Muscle of leg (tissue), 11 donors: ENCODE results near the gene RAP1A. TPM values are rescaled to one million over a fixed set of nuclear protein-coding genes. Genes with fewer than 3 reads are reported as not detected.
"Not testable (repeated sequence)": the region's sequence is repeated elsewhere in the genome, so short reads cannot be mapped to it uniquely, and the experiment has no call there.

Source experiments
- DNase-seq: peaks from one replicate; pipeline ENCODE4 v3.0.0; 2013
- H3K27ac ChIP-seq: one replicate; pipeline ENCODE4 v1.5.1; 2013; ENCODE audit warnings: mild to moderate bottlenecking, low read length, control low read depth
- H3K27me3 ChIP-seq: one replicate; pipeline ENCODE4 v1.6.1; 2013; ENCODE audit warnings: low read length; ENCODE audit not compliant: control insufficient read depth, insufficient read depth
- H3K36me3 ChIP-seq: one replicate; pipeline ENCODE4 v1.6.1; 2013; ENCODE audit warnings: low read length; ENCODE audit not compliant: control insufficient read depth, insufficient read depth
- H3K4me1 ChIP-seq: one replicate; pipeline ENCODE4 v1.6.1; 2013; ENCODE audit warnings: low read length; ENCODE audit not compliant: control insufficient read depth, insufficient read depth
- H3K4me3 ChIP-seq: one replicate; pipeline ENCODE4 v1.5.1; 2013; ENCODE audit warnings: low read length, control low read depth
- H3K9me3 ChIP-seq: replicated peaks from 2 replicates; pipeline ENCODE4 v1.6.1; 2013; ENCODE audit warnings: low read depth, low read length; ENCODE audit not compliant: control insufficient read depth
- WGBS: methylation state at CpG from one replicate; pipeline ENCODE4 v1.1.5; 2013; ENCODE audit warnings: missing lambda C conversion rate; ENCODE audit not compliant: insufficient coverage; 5-methylcytosine and 5-hydroxymethylcytosine counted together
- polyA plus RNA-seq, 8 donors: library from polyadenylated mRNA; unstranded; fragments of 120-200 nt; gene quantifications; one replicate each; pipeline versions ENCODE4 v1.2.1 to v1.2.3, GENCODE V29; 2013; ENCODE audit warnings: inconsistent platforms in 1 of 8, low replicate concordance in 1 of 8; ENCODE audit not compliant: insufficient read length in 8 of 8, insufficient read depth in 1 of 8
- total RNA-seq: library from RNA; stranded (reverse); fragments of 120-200 nt; gene quantifications from one replicate; pipeline ENCODE4 v1.2.4, GENCODE V29; 2013

Gene RAP1A
- total and polyA plus RNA-seq, 9 donors = 19.6 to 59.3 (median 49.3) TPM

GRCh38 chr1:111625276-111625675 is 5.7 kb downstream of the RAP1A start:
- DNase-seq = no peak
- Histone ChIP-seq H3K4me3 (no peak overlapping the region), H3K9me3 (no peaks in the 10 kb centered on the region), H3K27me3 (no peaks in the 10 kb centered on the region), H3K36me3 (no peaks in the 10 kb centered on the region), H3K4me1 (peaks cover 4% of the 10 kb centered on the region), H3K27ac (no peak overlapping the region)
- WGBS = no CpG with 5 or more reads among the region's 1 CpG

- Histone ChIP-seq H3K4me1 (no peaks in the 10 kb centered on the region), H3K36me3 (no peaks in the 10 kb centered on the region), H3K27ac (no peak overlapping the region), H3K27me3 (no peaks in the 10 kb centered on the region), H3K9me3 (no peaks in the 10 kb centered on the region), H3K4me3 (no peak overlapping the region)
- WGBS = no CpG with 5 or more reads among the region's 2 CpGs
- DNase-seq = no peak
Measured at GRCh38 chr1:111628153-111628552, 8.6 kb downstream of the RAP1A start.

GRCh38 chr1:111629190-111629954 is 9.8 kb downstream of the RAP1A start:
- no peak overlapping the region for H3K27ac ChIP-seq
- H3K4me3 ChIP-seq = no peak overlapping the region
- H3K27me3 ChIP-seq = no peaks in the 10 kb centered on the region
- H3K4me1 ChIP-seq = no peaks in the 10 kb centered on the region
- no CpG with 5 or more reads among the region's 4 CpGs for WGBS
- no peaks in the 10 kb centered on the region for H3K9me3 ChIP-seq
- H3K36me3 ChIP-seq = no peaks in the 10 kb centered on the region
- no peak for DNase-seq

- H3K4me1 ChIP-seq = no peaks in the 10 kb centered on the region
- H3K27me3 ChIP-seq = no peaks in the 10 kb centered on the region
- H3K27ac ChIP-seq = no peak overlapping the region
- no peak overlapping the region for H3K4me3 ChIP-seq
- no peak for DNase-seq
- no peaks in the 10 kb centered on the region for H3K9me3 ChIP-seq
- H3K36me3 ChIP-seq = no peaks in the 10 kb centered on the region
- no CpG with 5 or more reads among the region's 2 CpGs for WGBS
Measured at GRCh38 chr1:111630567-111630966, 11.0 kb downstream of the RAP1A start.

- no peaks in the 10 kb centered on the region for H3K9me3 ChIP-seq
- no CpG with 5 or more reads among the region's 2 CpGs for WGBS
- H3K27ac ChIP-seq = no peak overlapping the region
- H3K36me3 ChIP-seq = no peaks in the 10 kb centered on the region
- H3K4me3 ChIP-seq = no peak overlapping the region
- no peaks in the 10 kb centered on the region for H3K4me1 ChIP-seq
- H3K27me3 ChIP-seq = no peaks in the 10 kb centered on the region
- no peak for DNase-seq
Measured at GRCh38 chr1:111631502-111631901, 11.9 kb downstream of the RAP1A start.

- not testable (repeated sequence) for H3K4me1 ChIP-seq, H3K9me3 ChIP-seq, H3K36me3 ChIP-seq, H3K4me3 ChIP-seq, DNase-seq, H3K27ac ChIP-seq, H3K27me3 ChIP-seq
- no CpG with 5 or more reads among the region's 4 CpGs for WGBS
Measured at GRCh38 chr1:111632771-111633170, 13.2 kb downstream of the RAP1A start.

GRCh38 chr1:111633736-111634247 is 14.2 kb downstream of the RAP1A start:
- Histone ChIP-seq H3K27ac (no peak overlapping the region), H3K4me1 (no peaks in the 10 kb centered on the region), H3K4me3 (no peak overlapping the region), H3K36me3 (no peaks in the 10 kb centered on the region), H3K27me3 (no peaks in the 10 kb centered on the region), H3K9me3 (no peaks in the 10 kb centered on the region)
- DNase-seq = no peak
- WGBS = no CpG with 5 or more reads among the region's 1 CpG

- no peaks in the 10 kb centered on the region for H3K9me3 ChIP-seq
- H3K27ac ChIP-seq = no peak overlapping the region
- DNase-seq = no peak
- H3K4me1 ChIP-seq = no peaks in the 10 kb centered on the region
- no peaks in the 10 kb centered on the region for H3K27me3 ChIP-seq
- no CpG with 5 or more reads among the region's 2 CpGs for WGBS
- H3K36me3 ChIP-seq = no peaks in the 10 kb centered on the region
- no peak overlapping the region for H3K4me3 ChIP-seq
Measured at GRCh38 chr1:111635324-111636009, 15.9 kb downstream of the RAP1A start.

GRCh38 chr1:111638320-111638719 is 18.7 kb downstream of the RAP1A start:
- Histone ChIP-seq H3K27me3 (no peaks in the 10 kb centered on the region), H3K36me3 (no peaks in the 10 kb centered on the region), H3K4me3 (no peak overlapping the region), H3K27ac (no peak overlapping the region), H3K9me3 (no peaks in the 10 kb centered on the region), H3K4me1 (no peaks in the 10 kb centered on the region)
- no peak for DNase-seq
- WGBS = no CpG with 5 or more reads among the region's 4 CpGs

- Histone ChIP-seq H3K36me3 (peaks cover 3% of the 10 kb centered on the region), H3K27ac (no peak overlapping the region), H3K9me3 (peaks cover 3% of the 10 kb centered on the region), H3K4me3 (no peak overlapping the region), H3K4me1 (no peaks in the 10 kb centered on the region), H3K27me3 (no peaks in the 10 kb centered on the region)
- WGBS = no CpG with 5 or more reads among the region's 3 CpGs
- no peak for DNase-seq
Measured at GRCh38 chr1:111639602-111640198, 20.1 kb downstream of the RAP1A start.
